Urothelium cell line (cell line): ENCODE measurements around the gene MIPEP.
"Not testable (repeated sequence)": the region's sequence is repeated elsewhere in the genome, so short reads cannot be mapped to it uniquely, and the experiment has no call there.

Experiments used
- DNase-seq: peaks from one replicate; pipeline ENCODE4 v3.0.0; 2011; ENCODE audit warnings: low spot score, mixed read lengths
- FAIRE-seq: peaks from 2 replicates; lab custom pipeline; 2011; peaks lifted over from hg19 to GRCh38; lab: Jason Lieb, UNC

Gene MIPEP

DNA sequence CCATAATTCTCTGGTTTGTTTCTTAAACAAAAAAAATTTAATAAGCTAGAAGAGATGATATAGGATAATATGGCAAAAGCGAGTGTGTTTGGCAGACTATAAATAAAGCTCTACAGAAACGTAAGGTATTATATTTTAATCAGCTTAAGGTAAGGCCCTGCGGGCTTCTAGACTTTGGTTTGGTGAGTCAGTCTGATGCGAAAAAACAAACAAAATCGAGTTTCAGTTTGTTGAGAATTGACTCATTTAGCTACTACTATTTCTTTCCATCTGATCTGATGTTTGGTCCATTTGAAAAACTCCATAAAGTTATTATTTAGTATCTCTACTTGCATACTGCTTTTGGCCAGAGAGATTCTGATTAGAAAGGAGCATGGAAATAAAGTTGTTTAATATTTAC, 138.0 kb downstream of the MIPEP start:
- no peak for DNase-seq
- FAIRE-seq = no peak

DNA sequence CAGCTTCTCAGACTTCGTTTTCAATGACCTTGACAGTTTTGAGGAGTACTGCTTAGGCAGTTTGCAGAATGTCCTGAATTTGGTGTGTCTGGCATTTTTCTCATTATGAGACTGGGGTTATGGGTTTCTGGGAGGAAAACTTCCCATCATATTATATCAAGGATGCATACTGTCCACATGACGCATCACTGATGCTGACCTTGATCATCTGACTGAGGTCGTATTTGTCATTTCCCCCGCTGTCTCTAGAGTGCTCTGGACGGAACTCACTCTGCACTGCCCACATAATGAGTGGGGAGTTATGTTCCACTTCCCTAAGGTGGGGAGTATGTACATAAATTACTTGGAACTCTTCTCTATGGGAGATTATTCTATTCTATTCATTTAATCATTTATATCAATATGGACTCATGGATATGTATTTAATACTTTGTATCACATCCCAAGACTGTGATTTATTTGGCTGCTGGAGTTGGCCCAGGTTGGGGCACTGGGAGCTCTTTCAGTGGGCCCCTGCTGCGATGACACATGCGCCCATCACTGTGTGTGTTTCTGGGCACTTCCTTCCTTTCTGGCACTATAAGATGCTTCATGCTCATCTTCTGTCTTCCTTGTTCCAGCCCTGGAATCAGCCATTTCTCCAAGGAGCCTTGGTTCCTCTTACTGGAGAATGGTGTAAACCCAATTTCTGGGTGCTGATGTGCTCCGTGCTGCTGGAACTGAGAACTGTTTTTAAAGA, 138.6 kb downstream of the MIPEP start:
- FAIRE-seq (no peak), DNase-seq (no peak)

DNA sequence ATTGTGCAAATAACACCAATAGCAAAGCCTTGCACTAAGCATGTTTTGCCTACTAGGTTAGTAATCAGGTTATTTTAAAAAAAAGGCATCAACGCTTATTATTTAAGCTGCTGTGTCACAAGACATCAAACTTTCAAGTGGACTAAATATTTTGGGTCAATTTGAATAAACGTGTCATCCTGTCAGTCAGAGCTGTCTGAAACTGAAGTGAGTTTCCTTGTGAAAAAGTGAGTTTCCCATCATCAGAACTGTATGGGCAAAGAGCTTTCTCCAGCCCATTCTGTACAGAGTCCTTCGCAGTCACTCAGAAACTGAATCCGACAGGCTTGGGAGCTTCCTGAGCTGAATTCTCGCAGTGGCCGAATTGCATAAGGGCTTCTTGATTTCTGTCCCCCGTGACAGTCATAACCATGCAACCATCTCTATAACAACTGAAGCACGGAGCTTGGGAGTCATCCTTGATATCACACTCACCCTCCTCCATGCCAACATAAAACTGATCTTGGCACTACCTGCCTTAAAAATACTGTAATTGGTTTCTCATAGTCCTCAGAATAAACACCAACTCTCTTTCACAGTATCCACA, 139.8 kb downstream of the MIPEP start:
- no peak for FAIRE-seq
- no peak for DNase-seq

DNA sequence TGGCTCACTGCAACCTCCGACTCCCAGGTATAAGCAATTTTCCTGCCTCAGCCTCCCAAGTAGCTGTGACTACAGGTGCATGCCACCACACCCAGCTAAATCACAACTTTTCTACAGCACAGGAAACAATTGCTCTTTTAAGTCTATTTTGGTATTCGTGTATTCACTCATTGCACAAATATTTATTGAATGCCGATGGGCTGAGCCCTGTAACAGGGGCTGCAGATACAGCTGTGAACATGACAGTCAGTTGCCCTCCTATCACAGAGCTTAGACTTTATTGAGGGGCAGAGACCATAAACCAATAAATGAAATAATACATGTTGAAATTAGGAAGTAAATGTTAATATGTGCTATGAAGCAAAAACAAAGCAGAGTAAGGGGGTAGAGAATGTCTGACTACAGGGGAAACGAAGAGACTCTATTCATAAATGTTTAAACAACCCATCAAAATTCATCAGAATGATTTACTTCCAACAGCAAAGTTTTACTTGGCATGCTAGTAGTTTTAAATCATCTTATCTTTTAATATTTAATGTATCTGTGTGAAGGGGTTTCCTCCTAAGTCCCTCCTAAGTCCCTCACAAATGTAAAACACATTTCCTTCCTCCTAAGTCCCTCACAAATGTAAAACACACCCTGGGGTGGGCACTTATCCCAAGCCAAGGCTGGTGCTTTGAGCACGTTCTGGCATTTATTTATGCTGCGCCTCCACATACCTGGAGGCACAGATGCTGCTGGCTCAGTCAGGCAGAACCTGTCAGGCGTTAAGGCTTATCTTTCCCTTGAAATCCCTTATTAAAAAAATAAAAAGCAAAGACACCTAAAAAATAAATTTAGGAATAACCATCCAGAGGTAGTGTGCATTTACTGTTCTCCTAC, 140.8 kb downstream of the MIPEP start:
- DNase-seq (no peak), FAIRE-seq (no peak)

DNA sequence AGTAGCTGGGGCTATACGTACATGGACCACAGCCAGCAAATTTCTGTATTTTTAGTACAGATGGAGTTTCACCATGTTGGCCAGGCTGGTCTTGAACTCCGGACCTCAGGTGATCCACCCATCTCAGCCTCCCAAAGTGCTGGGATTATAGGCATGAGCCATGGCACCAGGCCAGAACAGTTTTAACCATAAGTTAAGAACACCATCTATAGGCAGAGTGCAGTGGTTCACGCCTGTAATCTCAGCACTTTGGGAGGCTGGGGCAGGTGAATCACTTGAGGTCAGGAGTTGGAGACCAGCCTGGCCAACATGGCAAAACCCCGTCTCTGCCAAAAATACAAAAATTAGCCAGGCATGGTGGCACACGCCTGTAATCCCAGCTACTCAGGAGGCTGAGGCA, 143.1 kb downstream of the MIPEP start:
- FAIRE-seq, DNase-seq: not testable (repeated sequence)

DNA sequence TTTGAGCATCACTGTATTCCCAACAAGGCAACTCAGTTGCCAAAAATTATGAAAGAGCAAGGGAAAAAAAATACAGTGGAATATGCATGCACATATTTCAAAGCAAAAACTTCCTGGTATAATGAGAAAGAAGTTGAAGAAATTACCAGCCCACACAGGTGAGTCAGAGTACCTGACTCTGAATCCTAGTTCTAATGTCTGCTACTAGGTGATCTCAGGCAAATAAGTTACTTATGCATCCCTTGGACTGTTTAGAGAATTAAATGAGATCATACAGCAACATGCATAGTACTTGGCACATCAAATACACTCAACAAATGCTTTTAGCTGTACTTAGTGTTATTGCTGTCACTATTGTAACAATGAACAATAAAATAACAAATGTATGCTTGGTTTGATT, 144.9 kb downstream of the MIPEP start:
- DNase-seq = no peak

DNA sequence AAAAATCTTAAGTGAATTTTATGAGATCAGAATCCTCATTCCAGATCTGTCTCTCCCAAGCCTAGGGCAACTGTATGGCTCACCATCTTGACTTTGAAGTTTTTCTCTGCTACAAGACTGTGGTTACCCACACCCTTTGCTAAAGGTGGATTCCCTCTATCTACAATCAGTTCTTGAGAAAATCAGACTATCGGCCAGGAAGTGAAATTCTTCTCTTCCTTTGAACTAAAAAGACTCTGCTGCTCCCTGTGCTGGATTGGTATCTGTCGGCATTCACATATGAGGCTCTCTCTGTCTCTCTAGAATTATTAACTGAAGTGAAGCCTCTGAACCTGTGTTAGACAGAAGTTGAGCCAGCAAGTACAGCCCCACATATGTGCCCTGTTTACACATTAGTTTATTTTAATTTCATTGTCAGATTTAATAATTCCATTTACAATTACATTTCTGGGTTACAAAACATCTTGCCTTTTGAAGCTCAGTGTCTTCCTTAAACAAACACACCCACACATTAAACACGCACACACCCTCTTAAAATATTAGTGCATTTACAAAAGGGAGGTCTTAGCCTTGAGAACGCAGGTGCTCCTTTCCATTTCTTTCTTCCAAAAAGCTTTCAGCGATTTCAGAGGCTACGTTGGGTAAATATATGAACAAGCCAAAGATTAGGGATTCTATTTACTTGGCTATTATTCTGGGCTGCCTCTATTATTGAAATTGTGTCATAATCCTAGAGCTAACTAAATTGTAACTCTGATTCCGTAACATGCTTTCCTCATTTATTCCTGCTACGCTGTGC, 145.7 kb downstream of the MIPEP start:
- FAIRE-seq (no peak), DNase-seq (no peak)

More for the DNA sequence above, 144.9 kb downstream of the MIPEP start:
- FAIRE-seq = no peak

DNA sequence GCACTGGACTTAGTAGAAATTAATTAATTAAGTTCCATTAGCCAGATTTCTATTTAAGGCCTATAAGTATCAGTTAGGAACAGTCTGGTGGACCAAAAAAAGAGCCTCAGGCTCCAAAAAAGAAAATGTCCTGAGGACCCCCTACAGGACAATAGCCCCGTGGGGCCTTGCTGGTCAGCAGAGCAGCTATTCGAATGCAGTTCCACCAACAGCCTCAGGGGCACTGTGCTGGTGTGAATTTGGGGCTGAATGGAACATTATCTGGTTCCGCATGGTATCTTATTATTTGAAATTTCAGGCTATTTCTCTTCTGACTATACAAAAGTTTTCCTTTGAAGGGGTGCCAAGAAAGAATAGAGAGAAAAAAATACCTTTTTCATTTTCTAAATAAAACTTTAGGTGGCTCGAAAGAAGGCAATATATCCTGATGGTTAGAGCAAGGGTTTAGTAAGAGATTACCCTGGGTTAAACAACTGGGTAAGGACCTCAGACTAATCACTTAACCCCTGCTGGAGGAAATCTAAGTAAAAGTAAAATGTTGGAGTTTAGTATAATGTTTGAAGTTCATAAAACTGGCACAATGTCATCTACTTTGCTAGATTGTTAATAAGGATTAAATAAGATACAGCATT, 147.2 kb downstream of the MIPEP start:
- FAIRE-seq (no peak), DNase-seq (peak; percentile 23)

DNA sequence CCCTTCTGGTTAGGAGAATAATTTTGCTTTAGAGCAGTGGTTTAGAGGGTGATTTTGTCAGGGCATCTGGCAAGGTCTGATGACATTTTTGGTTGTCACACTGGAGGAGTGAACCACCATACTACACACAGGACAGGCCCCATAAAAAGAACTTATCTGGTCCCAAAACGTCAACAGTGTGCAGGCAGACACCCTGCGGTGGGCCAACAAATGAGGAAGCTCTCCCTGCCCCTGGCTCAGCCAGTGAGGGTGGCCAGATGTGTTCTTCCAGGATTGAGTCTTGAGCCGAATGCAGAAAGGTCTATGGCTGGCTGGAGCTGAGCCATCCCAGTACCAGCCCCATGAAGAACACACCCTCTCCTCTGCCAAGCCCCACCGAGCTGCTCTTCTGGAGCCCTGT, 149.2 kb downstream of the MIPEP start:
- FAIRE-seq (no peak), DNase-seq (no peak)

DNA sequence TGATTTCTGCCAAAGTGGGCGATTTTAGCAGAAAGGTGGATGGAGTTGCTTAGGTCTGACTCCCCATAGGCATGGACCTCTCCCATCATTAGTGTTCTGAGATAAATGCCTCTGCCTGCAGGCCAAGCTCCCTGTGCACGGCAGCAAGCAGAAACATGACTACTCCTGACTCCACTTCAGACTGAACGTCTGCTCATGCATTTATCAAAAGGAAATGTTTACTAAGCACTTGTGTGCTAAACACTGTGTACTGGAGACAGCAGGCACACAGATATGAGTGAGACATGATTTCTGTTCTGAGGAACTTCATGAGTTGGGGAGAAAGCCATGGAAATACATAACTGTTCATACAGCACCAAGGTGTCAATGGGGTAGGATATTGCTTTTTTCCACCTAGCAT, 149.6 kb downstream of the MIPEP start:
- DNase-seq = no peak
- no peak for FAIRE-seq

DNA sequence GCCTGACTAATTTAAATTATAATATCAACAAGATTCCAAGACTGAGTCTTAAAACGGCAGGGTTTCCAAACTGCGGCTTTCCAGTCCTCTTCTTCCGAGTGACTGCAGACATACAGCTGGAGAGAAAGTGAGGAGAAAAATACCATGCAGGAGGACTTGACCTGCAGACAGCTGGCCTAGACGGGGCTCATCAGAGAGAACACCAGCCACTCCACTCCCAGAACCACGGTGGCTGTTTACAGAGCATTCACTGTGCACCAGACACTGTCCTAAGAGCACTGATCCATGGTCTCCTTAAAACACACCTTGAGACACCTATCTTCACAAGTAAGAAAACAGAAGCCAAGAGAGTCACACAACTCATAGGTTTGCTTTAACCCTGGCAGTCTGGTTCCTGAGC, 152.7 kb downstream of the MIPEP start:
- FAIRE-seq (no peak), DNase-seq (no peak)

DNA sequence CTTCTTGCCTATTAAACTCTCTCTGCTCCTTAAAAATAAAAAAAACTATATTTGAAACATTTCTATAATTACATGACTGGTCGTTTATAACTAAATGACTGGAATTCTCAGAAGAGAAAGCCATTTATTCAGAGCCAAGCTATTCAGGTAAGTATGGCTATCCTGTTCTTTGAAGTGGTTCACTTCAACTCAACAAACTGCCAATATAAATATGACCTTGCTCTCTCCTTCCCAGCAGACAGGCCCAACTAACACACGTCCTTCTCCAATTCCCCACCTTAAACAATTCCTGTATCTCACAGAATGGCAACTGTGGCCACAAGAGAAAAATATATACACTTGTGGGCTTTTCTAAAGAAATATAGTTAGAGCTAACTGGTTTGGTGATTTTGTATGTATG, 153.9 kb downstream of the MIPEP start:
- FAIRE-seq (no peak), DNase-seq (no peak)

DNA sequence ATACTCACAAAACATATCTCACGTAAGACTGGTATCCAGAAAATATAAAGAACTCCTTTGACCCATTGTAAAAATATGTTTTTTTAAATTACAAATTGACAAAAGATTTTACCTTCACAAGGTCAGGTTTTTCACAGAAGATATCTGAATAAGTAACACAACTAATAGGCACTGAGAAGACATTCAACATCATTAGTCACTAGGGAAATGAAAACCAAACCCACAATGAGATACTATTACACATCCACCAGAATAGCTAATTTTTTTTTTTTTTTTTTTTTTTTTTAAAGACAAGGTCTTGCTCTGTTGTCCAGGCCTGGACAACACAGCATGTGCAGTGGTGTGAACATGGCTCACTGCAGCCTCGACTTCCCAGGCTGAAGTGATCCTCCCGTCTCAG, 157.5 kb downstream of the MIPEP start:
- no peak for FAIRE-seq
- DNase-seq = no peak

DNA sequence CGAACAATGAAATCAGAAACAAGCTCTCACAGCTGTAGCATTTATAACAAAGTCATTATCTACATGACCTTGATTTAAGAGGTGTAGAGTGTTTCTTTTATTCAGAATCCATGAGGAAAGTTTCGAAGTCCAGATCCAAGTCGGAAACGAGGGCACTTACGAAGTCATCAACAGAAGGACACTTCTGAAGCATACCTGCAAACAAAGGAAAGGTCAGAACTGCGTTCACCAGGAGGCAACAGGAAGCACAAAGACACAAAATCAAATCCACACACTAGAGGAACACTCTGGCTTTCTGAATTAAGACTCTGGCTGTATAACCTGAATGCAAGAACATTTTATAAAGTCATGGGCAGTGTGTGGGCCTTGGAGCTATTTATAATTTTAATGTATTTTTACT, 158.9 kb downstream of the MIPEP start:
- FAIRE-seq (no peak), DNase-seq (no peak)

DNA sequence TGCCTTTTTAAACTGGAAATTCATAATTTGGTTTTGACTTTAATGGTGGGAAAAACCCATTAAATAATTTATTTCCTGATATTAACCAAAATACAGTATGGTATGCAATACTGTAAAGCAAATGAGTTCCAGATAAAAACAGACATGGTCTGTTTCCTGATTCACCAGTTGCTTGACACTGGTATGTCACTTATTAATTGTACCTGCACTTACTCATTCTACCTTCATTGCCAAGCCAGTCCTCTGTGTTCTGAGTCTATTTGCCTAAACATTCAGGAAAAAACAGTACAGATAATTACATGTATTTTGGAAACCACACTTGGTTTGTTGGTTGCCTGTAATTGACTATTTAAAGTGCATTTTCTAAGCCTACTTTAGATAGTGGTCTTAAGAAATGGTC, 159.7 kb downstream of the MIPEP start:
- DNase-seq = no peak
- FAIRE-seq = no peak

DNA sequence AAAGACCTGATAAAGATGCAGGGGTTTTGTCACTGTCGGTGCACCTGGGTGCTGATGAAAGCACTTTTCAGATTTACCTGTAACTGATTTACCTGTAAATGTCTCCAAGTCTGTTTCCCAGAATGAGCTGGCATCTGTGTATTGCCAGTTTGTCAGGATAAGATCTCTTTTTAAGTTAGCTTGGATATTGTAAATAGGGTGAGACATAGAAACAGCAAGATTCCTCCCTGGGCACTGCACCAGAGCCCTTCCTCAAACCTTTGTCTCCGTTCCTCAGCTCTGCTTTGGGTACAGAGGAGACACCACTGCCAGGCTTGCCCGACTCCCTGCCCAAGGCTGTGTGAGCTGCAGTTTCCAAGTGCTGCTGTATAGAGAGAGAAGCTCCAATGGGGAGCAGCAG, 160.4 kb downstream of the MIPEP start:
- no peak for DNase-seq

DNA sequence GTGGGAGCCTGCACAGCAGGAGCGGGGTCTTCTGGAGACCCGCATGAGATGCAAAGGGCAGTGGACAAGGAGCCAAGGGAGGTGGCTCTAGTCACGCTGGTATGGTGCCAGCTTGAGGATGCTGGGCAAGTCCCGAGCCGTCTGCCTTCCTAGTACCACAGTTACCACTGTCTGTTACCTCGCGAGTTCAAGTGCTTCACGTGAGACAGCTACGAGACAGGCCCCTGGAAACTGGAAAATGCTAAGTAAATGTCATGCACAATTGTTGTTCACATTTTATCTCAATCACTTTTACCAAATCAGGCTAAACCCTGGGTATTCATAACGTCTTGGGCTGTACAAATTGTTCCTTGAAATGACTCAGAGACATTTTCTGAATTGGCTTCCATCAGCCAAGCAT, 163.3 kb downstream of the MIPEP start:
- DNase-seq (no peak), FAIRE-seq (no peak)

More for the DNA sequence above, 160.4 kb downstream of the MIPEP start:
- no peak for FAIRE-seq

DNA sequence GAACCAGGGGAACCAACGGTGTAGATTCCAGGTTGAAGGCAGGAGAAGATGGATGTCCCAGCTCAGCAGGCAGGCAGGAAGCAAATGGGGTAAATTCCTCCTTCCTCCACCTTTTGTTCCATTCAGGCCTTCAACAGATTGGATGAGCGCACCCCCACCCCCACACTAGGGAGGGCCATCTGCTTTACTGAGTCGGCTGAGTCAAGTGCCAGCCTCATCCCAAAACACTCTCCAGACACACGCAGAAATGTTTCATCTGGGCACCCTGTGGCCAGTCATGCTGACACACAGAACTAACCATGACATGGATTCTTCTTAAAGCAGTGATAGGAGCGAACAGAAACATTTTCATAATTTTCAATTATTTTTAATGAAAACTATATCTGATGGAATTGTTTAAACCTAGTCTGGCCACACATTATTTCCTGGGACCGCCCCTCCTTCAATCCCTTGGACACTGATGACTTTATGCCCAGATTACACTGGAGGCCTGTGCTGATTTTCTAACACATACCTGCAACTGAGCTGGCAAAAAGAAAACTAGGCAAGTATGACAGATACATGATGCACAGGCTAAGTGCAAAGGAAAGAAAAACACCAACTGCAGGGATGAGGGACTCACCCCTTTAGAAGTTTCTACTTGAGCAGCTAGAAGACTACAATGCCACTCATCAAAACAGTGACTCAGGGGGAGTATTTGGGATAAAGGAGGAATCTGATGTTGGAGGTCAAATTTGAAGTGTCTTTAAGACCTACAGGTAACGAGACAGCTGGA, 164.8 kb downstream of the MIPEP start:
- no peak for FAIRE-seq

DNA sequence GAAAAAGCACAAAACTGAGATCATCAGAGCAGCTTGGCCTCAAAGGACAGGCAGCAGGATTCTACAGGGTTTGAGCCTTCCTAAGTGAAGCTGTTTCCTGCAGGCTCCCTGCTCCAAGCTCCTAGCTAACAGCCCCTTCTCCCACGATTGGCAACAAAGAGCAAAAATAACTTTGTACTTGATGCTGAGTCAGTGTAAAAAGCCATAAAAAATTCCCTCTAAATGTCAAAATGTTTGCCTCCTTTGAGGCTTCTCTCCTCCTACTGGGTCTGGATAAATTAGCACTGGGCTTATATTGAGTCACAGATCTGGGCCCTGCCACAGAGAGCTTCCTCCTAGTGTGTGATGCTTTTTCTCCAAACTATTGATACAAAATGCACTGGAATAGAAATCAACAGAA, 165.7 kb downstream of the MIPEP start:
- FAIRE-seq (no peak), DNase-seq (no peak)

More for the DNA sequence above, 164.8 kb downstream of the MIPEP start:
- no peak for DNase-seq
